A673 (cell line): ENCODE data around the gene RPL31.

Source experiments
- CTCF ChIP-seq: fragments of 300-800, 200-600 bp; sonication (generic); conservative IDR thresholded peaks from 2 replicates; pipeline ENCODE4 v1.5.1; 2017; ENCODE audit warnings: low read depth, mild to moderate bottlenecking, antibody characterized with exemption, low read length, moderate library complexity, mixed read lengths
- EZH2 ChIP-seq: fragments of 200-600 bp; sonication (generic); IDR thresholded peaks from 2 replicates; pipeline ENCODE4 v1.6.1; 2017; ENCODE audit warnings: borderline replicate concordance, low read depth, mild to moderate bottlenecking, mixed read lengths, antibody characterized with exemption, low read length; ENCODE audit not compliant: poor library complexity, severe bottlenecking

DNA sequence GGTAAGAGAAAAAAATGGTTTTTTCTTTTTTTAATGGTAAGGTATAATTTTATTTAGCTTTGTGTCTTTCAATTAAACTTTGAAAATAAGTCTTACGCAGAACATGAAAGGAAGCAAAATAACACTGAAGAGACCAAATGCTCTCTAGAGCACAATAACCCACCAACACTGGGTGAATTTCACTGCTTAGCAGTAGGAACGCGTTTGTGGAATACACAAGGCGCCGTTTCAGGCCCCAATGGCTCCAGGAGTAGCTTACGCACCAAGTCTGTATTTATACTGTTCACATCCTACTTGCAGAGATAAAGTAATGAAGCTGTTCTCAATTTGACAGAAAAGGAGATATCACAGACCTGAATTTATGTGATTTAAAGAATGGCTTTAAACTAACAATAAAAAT, 23.5 kb downstream of the RPL31 start:
- TF ChIP-seq CTCF (no peak), EZH2 (no peak)
